ENCODE data around the gene EPHB4.

The EPHB4 gene

GRCh38 chr7:100854146-100854895, 27.0 kb upstream of the EPHB4 start:
- no peak for DNase-seq

GRCh38 chr7:100852048-100852872, 24.9 kb upstream of the EPHB4 start, which contains the start of gene SLC12A9:
Gene SLC12A9, plus strand, starts transcription at chr7:100852713. Its CDS starts 1,485 bp downstream, at chr7:100854198.
- DNase-seq: peak; percentile 73

- no peak for DNase-seq
These were observed 20.0 kb upstream of the EPHB4 start for GRCh38 chr7:100847360-100847759.

- DNase-seq: no peak
These were observed 13.3 kb upstream of the EPHB4 start for GRCh38 chr7:100840470-100841100.

GRCh38 chr7:100839361-100839760, 12.0 kb upstream of the EPHB4 start:
- DNase-seq: no peak

GRCh38 chr7:100837099-100837836, 9.9 kb upstream of the EPHB4 start:
- peak; percentile 61 for DNase-seq

GRCh38 chr7:100836812-100837098, 9.4 kb upstream of the EPHB4 start:
- no peak for DNase-seq

- no peak for DNase-seq
These were observed 8.8 kb upstream of the EPHB4 start for GRCh38 chr7:100835903-100836811.

GRCh38 chr7:100832281-100832633, 4.9 kb upstream of the EPHB4 start:
- DNase-seq: no peak

- DNase-seq: no peak
These were observed 3.1 kb upstream of the EPHB4 start for GRCh38 chr7:100830396-100830795.

- DNase-seq: no peak
These were observed 1.9 kb upstream of the EPHB4 start for GRCh38 chr7:100829150-100829716.

GRCh38 chr7:100826514-100827329, 601 bp downstream of the EPHB4 start:
- DNase-seq: no peak

GRCh38 chr7:100825751-100826513, 1.4 kb downstream of the EPHB4 start:
- DNase-seq: no peak

- DNase-seq: no peak
These were observed 2.1 kb downstream of the EPHB4 start for GRCh38 chr7:100825215-100825671.

- no peak for DNase-seq
These were observed 2.7 kb downstream of the EPHB4 start for GRCh38 chr7:100824499-100825214.

GRCh38 chr7:100823534-100823933, 3.8 kb downstream of the EPHB4 start:
- DNase-seq: no peak

- no peak for DNase-seq
These were observed 4.2 kb downstream of the EPHB4 start for GRCh38 chr7:100823140-100823525.

GRCh38 chr7:100822236-100823139, 4.8 kb downstream of the EPHB4 start:
- no peak for DNase-seq

Measured in NCI-H2029 treated with DMSO at 0.1 percent for 48 hours (cell line).